Epidermal melanocyte (primary cell): ENCODE measurements around the gene ADCY9.

Experiments used
- DNase-seq: peaks from one replicate; pipeline ENCODE4 v3.0.0; 2011; ENCODE audit warnings: low spot score; ENCODE audit not compliant: insufficient read length

The ADCY9 gene

GRCh38 chr16:3919413-3919812 is 196.8 kb downstream of the ADCY9 start:
- DNase-seq, result no peak

GRCh38 chr16:3915426-3916260 is 200.6 kb downstream of the ADCY9 start:
- no peak for DNase-seq

GRCh38 chr16:3912897-3913296 is 203.3 kb downstream of the ADCY9 start:
- no peak for DNase-seq
